Fibroblast of lung (primary cell): ENCODE measurements around the gene LMO2.

ENCODE experiments used
- CTCF ChIP-seq, 2 donors: IDR thresholded peaks in 1 of 2; conservative IDR thresholded peaks in 1 of 2; 1 replicate in 1 of 2; 2 replicates in 1 of 2; pipeline ENCODE4 v1.5.1; 2011 to 2012; ENCODE audit warnings: low read length in 2 of 2, control low read depth in 1 of 2, inconsistent platforms in 1 of 2, low read depth in 1 of 2, mild to moderate bottlenecking in 1 of 2
- EZH2 ChIP-seq: IDR thresholded peaks from 2 replicates; pipeline ENCODE4 v1.5.1; 2012; ENCODE audit warnings: low read length, control low read depth, mild to moderate bottlenecking; ENCODE audit errors: missing control alignments

- TF ChIP-seq CTCF (conservative IDR thresholded peaks at IDR 0.05 in 1 of 2, IDR thresholded peaks at IDR 0.05 in 1 of 2; ENCODE audit: low read depth in 1 of 2, low read length in 2 of 2) (no peak), EZH2 (no peak)
Observed at GRCh38 chr11:33867996-33868646, 23.8 kb downstream of the LMO2 start.
